ENCODE results near the gene MRPL48. TPM values are rescaled to one million over a fixed set of nuclear protein-coding genes. Genes with fewer than 3 reads are reported as not detected.

Gene MRPL48
- total RNA-seq, 6 experiments from 2014 or later, result 15.9 to 26.7 (median 18.2) TPM

DNA sequence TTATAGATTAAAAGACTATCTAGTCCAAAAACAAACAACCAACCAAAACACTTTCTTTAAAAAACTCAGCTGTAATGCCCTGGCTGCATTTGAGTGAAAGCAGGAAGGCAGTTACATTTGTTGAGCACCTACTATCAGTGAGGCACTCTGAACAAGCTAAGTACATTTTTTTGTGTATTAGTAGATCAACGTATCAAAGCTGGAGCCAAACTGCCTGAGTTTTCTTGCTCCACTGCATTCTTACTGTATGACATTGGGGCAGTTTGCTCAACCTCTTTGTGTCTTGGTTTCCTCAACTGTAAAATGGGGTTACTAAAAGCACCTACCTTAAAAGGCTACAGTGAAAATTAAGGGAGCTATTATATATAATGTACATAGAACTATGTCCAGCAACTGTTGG is 67.0 kb downstream of the MRPL48 start:
- intact Hi-C loops (cut with DNase I), result no loop called here
- Histone ChIP-seq H3K36me3 (no peaks in the 10 kb centered on the region), H3K27ac (no peak overlapping the region), H3K9me3 (no peaks in the 10 kb centered on the region), H3K27me3 (no peaks in the 10 kb centered on the region), H3K4me1 (no peaks in the 10 kb centered on the region), H3K4me3 (no peak overlapping the region)
- 80% methylated on average over 1 of the region's 1 CpG for WGBS (ENCODE audit: insufficient coverage, low coverage, low lambda C conversion rate, missing lambda C conversion rate)
- DNase-seq, result no peak
- ATAC-seq, result no peak
- TF ChIP-seq, protein P1, sequence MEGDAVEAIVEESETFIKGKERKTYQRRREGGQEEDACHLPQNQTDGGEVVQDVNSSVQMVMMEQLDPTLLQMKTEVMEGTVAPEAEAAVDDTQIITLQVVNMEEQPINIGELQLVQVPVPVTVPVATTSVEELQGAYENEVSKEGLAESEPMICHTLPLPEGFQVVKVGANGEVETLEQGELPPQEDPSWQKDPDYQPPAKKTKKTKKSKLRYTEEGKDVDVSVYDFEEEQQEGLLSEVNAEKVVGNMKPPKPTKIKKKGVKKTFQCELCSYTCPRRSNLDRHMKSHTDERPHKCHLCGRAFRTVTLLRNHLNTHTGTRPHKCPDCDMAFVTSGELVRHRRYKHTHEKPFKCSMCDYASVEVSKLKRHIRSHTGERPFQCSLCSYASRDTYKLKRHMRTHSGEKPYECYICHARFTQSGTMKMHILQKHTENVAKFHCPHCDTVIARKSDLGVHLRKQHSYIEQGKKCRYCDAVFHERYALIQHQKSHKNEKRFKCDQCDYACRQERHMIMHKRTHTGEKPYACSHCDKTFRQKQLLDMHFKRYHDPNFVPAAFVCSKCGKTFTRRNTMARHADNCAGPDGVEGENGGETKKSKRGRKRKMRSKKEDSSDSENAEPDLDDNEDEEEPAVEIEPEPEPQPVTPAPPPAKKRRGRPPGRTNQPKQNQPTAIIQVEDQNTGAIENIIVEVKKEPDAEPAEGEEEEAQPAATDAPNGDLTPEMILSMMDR (IDR thresholded peaks at IDR 0.05), result no peak
- TF ChIP-seq POLR2A (IDR thresholded peaks at IDR 0.05), result no peak

DNA sequence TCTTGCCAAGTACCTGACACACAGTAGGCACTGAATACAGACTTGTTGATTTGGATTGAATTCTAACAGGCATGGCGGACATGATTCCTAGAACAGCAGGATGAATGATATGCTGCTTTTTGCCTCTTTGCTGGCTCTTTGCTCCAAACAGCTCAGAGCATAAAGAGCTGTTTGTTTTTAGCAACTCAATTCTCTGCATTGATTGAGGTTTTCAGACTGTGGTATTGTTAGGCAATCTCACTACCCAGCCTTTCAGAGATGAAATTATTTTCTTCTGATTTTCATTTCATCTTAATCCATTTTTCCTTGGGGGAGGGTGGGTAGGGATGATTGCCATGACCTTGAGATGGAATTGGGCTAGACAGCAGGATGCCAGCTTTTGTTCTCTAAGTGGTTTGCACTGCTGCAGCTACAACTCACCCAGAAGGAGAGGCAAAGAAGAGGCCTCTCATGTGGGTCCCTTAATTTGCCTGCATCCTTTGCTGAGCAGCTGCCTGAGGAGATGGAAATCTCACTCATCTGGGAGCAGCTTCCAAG is 68.4 kb downstream of the MRPL48 start:
- WGBS (ENCODE audit: insufficient coverage, low coverage, low lambda C conversion rate, missing lambda C conversion rate), result 100% methylated on average over 1 of the region's 1 CpG
- intact Hi-C loops (cut with DNase I), result no loop called here

DNA sequence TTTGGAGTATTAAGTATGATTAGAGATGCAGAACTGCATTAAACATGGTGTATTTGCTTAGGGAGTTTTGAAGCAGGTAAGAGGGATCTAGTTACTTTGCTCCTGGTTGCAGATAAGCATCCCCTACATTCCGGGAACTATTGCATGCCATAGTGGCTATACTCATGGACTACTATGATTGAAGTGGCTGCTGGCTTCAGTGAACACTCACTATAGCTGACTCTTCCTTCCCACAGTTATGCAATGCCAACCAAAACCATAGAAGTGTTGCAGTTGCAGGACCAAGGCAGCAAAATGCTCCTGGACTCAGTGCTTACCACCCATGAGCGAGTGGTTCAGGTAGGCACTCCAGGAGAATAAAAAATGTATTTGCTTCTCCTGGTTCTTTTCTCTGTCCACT is 72.0 kb downstream of the MRPL48 start:
- DNase-seq, result no peak
- peaks cover 0 to 14% (median 2%) of the 10 kb centered on the region in 4 donors for H3K36me3 ChIP-seq
- no peak overlapping the region for H3K4me3 ChIP-seq
- no peaks in the 10 kb centered on the region for H3K4me1 ChIP-seq
- WGBS (ENCODE audit: insufficient coverage, low coverage, low lambda C conversion rate, missing lambda C conversion rate), result 100% methylated on average over 2 of the region's 2 CpGs
- no peak overlapping the region for H3K27ac ChIP-seq
- no peak for ATAC-seq
- intact Hi-C loops (cut with DNase I), result no loop called here
- TF ChIP-seq, protein P1 (IDR thresholded peaks at IDR 0.05), result no peak
- no peak for TF ChIP-seq POLR2A (IDR thresholded peaks at IDR 0.05)
- H3K9me3 ChIP-seq, result no peaks in the 10 kb centered on the region
- H3K27me3 ChIP-seq, result no peaks in the 10 kb centered on the region

More for the DNA sequence above, 68.4 kb downstream of the MRPL48 start:
- H3K9me3 ChIP-seq, result no peaks in the 10 kb centered on the region
- TF ChIP-seq POLR2A (IDR thresholded peaks at IDR 0.05), result no peak
- TF ChIP-seq, protein P1 (IDR thresholded peaks at IDR 0.05), result no peak
- no peaks in the 10 kb centered on the region for H3K27me3 ChIP-seq
- H3K4me3 ChIP-seq, result no peak overlapping the region
- peaks cover 0 to 9% (median 0%) of the 10 kb centered on the region in 4 donors for H3K36me3 ChIP-seq
- no peak overlapping the region for H3K27ac ChIP-seq
- DNase-seq, result no peak
- no peaks in the 10 kb centered on the region for H3K4me1 ChIP-seq
- no peak for ATAC-seq

DNA sequence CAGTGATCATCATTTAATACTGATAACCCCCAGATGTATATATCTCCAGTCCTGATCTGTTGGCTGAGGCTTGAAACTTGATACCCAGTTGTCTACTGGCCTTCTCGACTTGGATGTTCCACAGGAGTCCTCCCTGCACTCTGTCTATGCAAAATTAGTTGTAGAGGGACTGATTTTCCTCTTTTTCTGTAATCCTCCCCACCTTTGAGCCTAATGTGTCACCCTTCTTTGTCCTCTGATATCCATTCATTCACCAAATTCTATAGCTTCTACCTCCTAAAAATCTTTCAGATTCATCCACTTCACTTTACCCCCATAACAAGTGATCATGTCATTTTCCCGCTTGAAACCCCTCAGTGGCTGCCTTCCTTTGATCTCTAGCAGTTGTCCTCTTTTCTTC is 72.5 kb downstream of the MRPL48 start:
- 92% methylated on average over 2 of the region's 2 CpGs for WGBS (ENCODE audit: insufficient coverage, low coverage, low lambda C conversion rate, missing lambda C conversion rate)
- TF ChIP-seq, protein P1 (IDR thresholded peaks at IDR 0.05), result no peak
- TF ChIP-seq POLR2A (IDR thresholded peaks at IDR 0.05), result no peak
- no peak overlapping the region for H3K4me3 ChIP-seq
- ATAC-seq (no peak), DNase-seq (no peak)
- peaks cover 0 to 16% (median 2%) of the 10 kb centered on the region in 4 donors for H3K36me3 ChIP-seq
- no peaks in the 10 kb centered on the region for H3K4me1 ChIP-seq
- no peak overlapping the region for H3K27ac ChIP-seq
- intact Hi-C loops (cut with DNase I), result no loop called here
- H3K27me3 ChIP-seq, result no peaks in the 10 kb centered on the region
- no peaks in the 10 kb centered on the region for H3K9me3 ChIP-seq

DNA sequence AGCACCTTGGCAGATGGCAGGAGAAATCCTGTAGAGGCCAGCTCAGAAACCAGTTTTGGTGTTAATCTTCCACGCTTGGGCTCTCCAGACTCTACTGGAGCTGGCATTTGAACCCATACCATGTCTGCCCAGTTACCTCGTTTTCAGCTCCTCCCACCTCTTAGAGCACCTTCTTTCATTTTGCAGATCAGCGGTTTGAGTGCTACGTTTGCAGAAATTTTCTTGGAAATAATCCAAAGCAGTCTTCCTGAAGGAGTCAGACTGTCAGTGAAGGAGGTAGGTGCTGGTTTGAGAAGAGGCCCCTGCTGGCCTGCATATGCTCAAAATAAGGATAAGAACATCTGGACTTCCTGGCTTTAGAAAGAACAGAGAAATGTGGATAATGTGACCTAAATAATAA is 75.3 kb downstream of the MRPL48 start:
- no peak for DNase-seq
- Histone ChIP-seq H3K9me3 (no peaks in the 10 kb centered on the region), H3K36me3 (peaks cover 0 to 16% (median 2%) of the 10 kb centered on the region in 4 donors), H3K27ac (no peak overlapping the region), H3K4me1 (no peaks in the 10 kb centered on the region), H3K4me3 (no peak overlapping the region), H3K27me3 (no peaks in the 10 kb centered on the region)
- intact Hi-C loops (cut with DNase I), result no loop called here
- ATAC-seq, result no peak
- WGBS (ENCODE audit: insufficient coverage, low coverage, low lambda C conversion rate, missing lambda C conversion rate), result 86% methylated on average over 4 of the region's 4 CpGs
- no peak for TF ChIP-seq POLR2A (IDR thresholded peaks at IDR 0.05)
- TF ChIP-seq, protein P1 (IDR thresholded peaks at IDR 0.05), result no peak
